Measurements from ENCODE around the gene HES5.

GRCh38 chr1:2480236-2480985, 49.7 kb downstream of the HES5 start:
- TF ChIP-seq POLR2AphosphoS5 (IDR thresholded peaks at IDR 0.05), result peak; percentile 49
- TF ChIP-seq CTCF (IDR thresholded peaks at IDR 0.05), result no peak

All from prostate gland (tissue), 2 donors.